ENCODE results near the gene ZSCAN5A.

DNA sequence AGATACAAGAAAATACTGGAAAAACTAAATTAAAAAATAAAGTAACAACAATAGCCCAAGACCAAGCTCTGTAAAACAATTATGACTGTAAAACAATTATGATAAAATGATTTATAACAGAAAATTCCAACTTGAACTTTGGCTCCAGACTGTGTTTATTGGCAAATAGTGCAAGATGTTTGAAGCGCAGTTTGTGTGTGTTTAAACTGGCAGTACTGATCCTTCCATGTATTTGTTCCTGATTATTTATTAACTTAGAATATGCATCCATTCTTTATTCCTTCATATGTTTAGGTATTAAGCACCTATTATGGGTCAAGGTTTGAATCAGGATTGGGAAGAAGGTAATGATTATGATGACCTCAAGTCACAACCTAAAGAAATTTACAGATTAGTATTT, 40.9 kb upstream of the ZSCAN5A start:
- TF ChIP-seq POLR2A (IDR thresholded peaks at IDR 0.05) = no peak
- TF ChIP-seq, protein P1, sequence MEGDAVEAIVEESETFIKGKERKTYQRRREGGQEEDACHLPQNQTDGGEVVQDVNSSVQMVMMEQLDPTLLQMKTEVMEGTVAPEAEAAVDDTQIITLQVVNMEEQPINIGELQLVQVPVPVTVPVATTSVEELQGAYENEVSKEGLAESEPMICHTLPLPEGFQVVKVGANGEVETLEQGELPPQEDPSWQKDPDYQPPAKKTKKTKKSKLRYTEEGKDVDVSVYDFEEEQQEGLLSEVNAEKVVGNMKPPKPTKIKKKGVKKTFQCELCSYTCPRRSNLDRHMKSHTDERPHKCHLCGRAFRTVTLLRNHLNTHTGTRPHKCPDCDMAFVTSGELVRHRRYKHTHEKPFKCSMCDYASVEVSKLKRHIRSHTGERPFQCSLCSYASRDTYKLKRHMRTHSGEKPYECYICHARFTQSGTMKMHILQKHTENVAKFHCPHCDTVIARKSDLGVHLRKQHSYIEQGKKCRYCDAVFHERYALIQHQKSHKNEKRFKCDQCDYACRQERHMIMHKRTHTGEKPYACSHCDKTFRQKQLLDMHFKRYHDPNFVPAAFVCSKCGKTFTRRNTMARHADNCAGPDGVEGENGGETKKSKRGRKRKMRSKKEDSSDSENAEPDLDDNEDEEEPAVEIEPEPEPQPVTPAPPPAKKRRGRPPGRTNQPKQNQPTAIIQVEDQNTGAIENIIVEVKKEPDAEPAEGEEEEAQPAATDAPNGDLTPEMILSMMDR (IDR thresholded peaks at IDR 0.05 in 4 of 5, conservative IDR thresholded peaks at IDR 0.05 in 1 of 5) = no peak
